ENCODE data around the gene POR. TPM values are rescaled to one million over a fixed set of nuclear protein-coding genes. Genes with fewer than 3 reads are reported as not detected.

POR gene
- total and polyA plus RNA-seq, 2 of the 13 experiments (the other 11 are each of a cell fraction or from before 2014, with no cell fraction given) = 145 to 266 TPM

GRCh38 chr7:75953431-75953830 is 38.5 kb downstream of the POR start:
- H3K79me2 ChIP-seq (ENCODE audit: insufficient read depth, low read length) = peaks cover 51% of the 10 kb centered on the region
- WGBS (ENCODE audit: low lambda C conversion rate) = 100% methylated on average over 4 of the region's 7 CpGs
- in situ Hi-C loops (cut with HindIII; ENCODE audit: extremely low pct_ligation_motif_present, low pct_unique_long_range_greater_than_20kb) = no loop called here

More at GRCh38 chr7:75953431-75953830, 38.5 kb downstream of the POR start:
- ATAC-seq = no peak
- TF ChIP-seq RBM22 (optimal IDR thresholded peaks at IDR 0.05; ENCODE audit: low read length) (peak; percentile 31), CHCHD3 (CRISPR knock-in tag; IDR thresholded peaks at IDR 0.05) (no peak), ZNF468 (CRISPR knock-in tag; IDR thresholded peaks at IDR 0.05) (no peak), NFE2L2 (IDR thresholded peaks at IDR 0.05; ENCODE audit: low read length) (no peak), CAMTA2 (CRISPR knock-in tag; IDR thresholded peaks at IDR 0.05; ENCODE audit: borderline replicate concordance) (no peak), BCL6 (CRISPR knock-in tag; IDR thresholded peaks at IDR 0.05) (no peak), ZNF687 (CRISPR knock-in tag; IDR thresholded peaks at IDR 0.05) (peak; percentile 36), ZNF781 (CRISPR knock-in tag; IDR thresholded peaks at IDR 0.05; ENCODE audit: borderline replicate concordance, not compliant biosample characterization) (no peak), ZNF883 (CRISPR knock-in tag; IDR thresholded peaks at IDR 0.05; ENCODE audit: not compliant biosample characterization) (no peak), ZNF616 (CRISPR knock-in tag; IDR thresholded peaks at IDR 0.05; ENCODE audit: low read depth) (no peak), POLR2A (IDR thresholded peaks at IDR 0.05; ENCODE audit: insufficient read depth in 1 of 2, low read depth in 2 of 2, low read length in 2 of 2) (0 out of 4 replicates have a peak, but pooled peaks of 1 of the 2 experiments have one; percentile 36), ZNF713 (CRISPR knock-in tag; IDR thresholded peaks at IDR 0.05) (no peak), AGO2 (optimal IDR thresholded peaks at IDR 0.05; ENCODE audit: low read depth, low read length) (peak; percentile 56), KDM4B (CRISPR knock-in tag; IDR thresholded peaks at IDR 0.05) (no peak)
- Histone ChIP-seq H3K27me3 (ENCODE audit: control insufficient read depth in 1 of 2, insufficient read depth in 2 of 2, low read length in 2 of 2) (no peaks in the 10 kb centered on the region), H3K4me3 (replicated peaks in 1 of 3; ENCODE audit: insufficient read depth in 1 of 3, low read depth in 2 of 3, low read length in 3 of 3) (no peak overlapping the region), H3K36me3 (replicated peaks in 1 of 2; ENCODE audit: control insufficient read depth in 1 of 2, insufficient read depth in 2 of 2, low read length in 2 of 2) (peaks cover 21 to 53% of the 10 kb centered on the region in 2 experiments), H3K9ac (ENCODE audit: insufficient read depth, low read depth, low read length) (no peak overlapping the region), H3K27ac (ENCODE audit: extremely low read length, insufficient read depth, low read length) (peak overlapping the region; percentile 10), H4K20me1 (ENCODE audit: insufficient read depth, low read length) (peaks cover 68% of the 10 kb centered on the region), H3K4me2 (ENCODE audit: low read depth, low read length) (no peak overlapping the region), H3K9me3 (ENCODE audit: low read length) (no peaks in the 10 kb centered on the region), H3K4me1 (ENCODE audit: insufficient read depth, low read length) (peaks cover 71% of the 10 kb centered on the region), H2AFZ (ENCODE audit: low read length) (no peak overlapping the region)
- no peak for DNase-seq (ENCODE audit: low spot score)
- no peak for FAIRE-seq
- ChIA-PET CTCF (ENCODE audit: low intra/inter-chr PET ratio, low total read pairs) (no interaction called here), POLR2A (interaction anchor here (1.4 kb wide), 1 partner anchor 40 kb away, joined by 3 read pairs; no protein-coding TSS in a partner anchor)
- no TSS peak for BruUV-seq (replicated peaks)
- intact Hi-C loops (cut with micrococcal nuclease; ENCODE audit: unreplicated experiment) = no loop called here
